ENCODE results near the gene DTNBP1. TPM values are rescaled to one million over a fixed set of nuclear protein-coding genes. Genes with fewer than 3 reads are reported as not detected.

The DTNBP1 gene
- total and polyA plus RNA-seq, 2 of the 13 experiments (the other 11 are each of a cell fraction or from before 2014, with no cell fraction given) = 6.6 to 19.1 TPM

DNA sequence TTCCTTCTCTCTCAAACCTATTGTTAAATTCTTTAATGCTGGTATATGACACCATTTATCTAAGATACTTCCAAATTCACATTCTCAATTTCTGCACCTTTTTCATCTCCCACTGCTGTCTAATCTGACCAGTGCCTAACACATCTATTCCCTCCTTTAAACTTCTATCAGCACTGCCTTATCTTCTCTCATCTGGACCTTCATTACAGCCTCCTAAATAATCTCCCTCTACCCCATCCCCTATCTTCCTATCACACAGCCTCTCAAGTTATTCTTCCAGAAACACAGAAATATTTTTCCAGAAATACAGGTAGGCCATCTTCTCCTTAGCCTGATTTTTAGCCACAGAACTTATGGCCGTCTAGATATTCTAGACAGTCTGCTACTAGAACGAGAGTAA is 5.5 kb downstream of the DTNBP1 start:
- 0 out of 5 replicates have a peak, but pooled peaks cover 0 to 5% of the 10 kb centered on the region in 2 experiments for H3K36me3 ChIP-seq (replicated peaks in 1 of 2; ENCODE audit: control insufficient read depth in 1 of 2, insufficient read depth in 2 of 2, low read length in 2 of 2)
- BruUV-seq (replicated peaks) = no TSS peak
- H3K4me2 ChIP-seq (ENCODE audit: low read depth, low read length) = no peak overlapping the region
- FAIRE-seq (no peak), ATAC-seq (no peak), DNase-seq (ENCODE audit: low spot score) (no peak)
- ChIA-PET CTCF (ENCODE audit: low intra/inter-chr PET ratio, low total read pairs) (no interaction called here), POLR2A (no interaction called here)
- H4K20me1 ChIP-seq (ENCODE audit: insufficient read depth, low read length) = no peaks in the 10 kb centered on the region
- no peaks in the 10 kb centered on the region for H3K9me3 ChIP-seq (ENCODE audit: low read length)
- H3K4me1 ChIP-seq (ENCODE audit: insufficient read depth, low read length) = peaks cover 9% of the 10 kb centered on the region
- H3K27me3 ChIP-seq (ENCODE audit: control insufficient read depth in 1 of 2, insufficient read depth in 2 of 2, low read length in 2 of 2) = no peaks in the 10 kb centered on the region
- in situ Hi-C loops (cut with HindIII; ENCODE audit: extremely low pct_ligation_motif_present, low pct_unique_long_range_greater_than_20kb) (no loop called here), intact Hi-C loops (cut with micrococcal nuclease; ENCODE audit: unreplicated experiment) (no loop called here)
- H2AFZ ChIP-seq (ENCODE audit: low read length) = no peak overlapping the region
- H3K4me3 ChIP-seq (replicated peaks in 1 of 3; ENCODE audit: insufficient read depth in 1 of 3, low read depth in 2 of 3, low read length in 3 of 3) = no peak overlapping the region
- H3K79me2 ChIP-seq (ENCODE audit: insufficient read depth, low read length) = no peaks in the 10 kb centered on the region
- no peak overlapping the region for H3K9ac ChIP-seq (ENCODE audit: insufficient read depth, low read depth, low read length)
- 94% methylated on average over 2 of the region's 2 CpGs for WGBS (ENCODE audit: low lambda C conversion rate)
- H3K27ac ChIP-seq (ENCODE audit: extremely low read length, insufficient read depth, low read length) = no peak overlapping the region
- TF ChIP-seq GLI4 (CRISPR knock-in tag; IDR thresholded peaks at IDR 0.05; ENCODE audit: borderline replicate concordance) (no peak), SATB2 (CRISPR knock-in tag; IDR thresholded peaks at IDR 0.05) (no peak), FOXO1 (CRISPR knock-in tag; IDR thresholded peaks at IDR 0.05) (no peak), ZNF703 (CRISPR knock-in tag; IDR thresholded peaks at IDR 0.05; ENCODE audit: borderline replicate concordance) (no peak), IRX3 (CRISPR knock-in tag; IDR thresholded peaks at IDR 0.05; ENCODE audit: borderline replicate concordance, low read depth) (no peak), ZFYVE20 (CRISPR knock-in tag; IDR thresholded peaks at IDR 0.05; ENCODE audit: borderline replicate concordance, low read depth) (no peak), ZNF776 (CRISPR knock-in tag; IDR thresholded peaks at IDR 0.05) (no peak), MAFG (CRISPR knock-in tag; IDR thresholded peaks at IDR 0.05) (no peak), TBX2 (CRISPR knock-in tag; IDR thresholded peaks at IDR 0.05; ENCODE audit: borderline replicate concordance) (no peak), ZNF556 (CRISPR knock-in tag; IDR thresholded peaks at IDR 0.05; ENCODE audit: borderline replicate concordance) (no peak), U2AF1 (optimal IDR thresholded peaks at IDR 0.05; ENCODE audit: low read depth, low read length) (no peak), ZNF101 (CRISPR knock-in tag; IDR thresholded peaks at IDR 0.05; ENCODE audit: borderline replicate concordance, low read depth) (no peak), CBFB (CRISPR knock-in tag; IDR thresholded peaks at IDR 0.05) (no peak), ZNF234 (CRISPR knock-in tag; conservative IDR thresholded peaks at IDR 0.05) (no peak)
- TF ChIP-seq, protein P1, sequence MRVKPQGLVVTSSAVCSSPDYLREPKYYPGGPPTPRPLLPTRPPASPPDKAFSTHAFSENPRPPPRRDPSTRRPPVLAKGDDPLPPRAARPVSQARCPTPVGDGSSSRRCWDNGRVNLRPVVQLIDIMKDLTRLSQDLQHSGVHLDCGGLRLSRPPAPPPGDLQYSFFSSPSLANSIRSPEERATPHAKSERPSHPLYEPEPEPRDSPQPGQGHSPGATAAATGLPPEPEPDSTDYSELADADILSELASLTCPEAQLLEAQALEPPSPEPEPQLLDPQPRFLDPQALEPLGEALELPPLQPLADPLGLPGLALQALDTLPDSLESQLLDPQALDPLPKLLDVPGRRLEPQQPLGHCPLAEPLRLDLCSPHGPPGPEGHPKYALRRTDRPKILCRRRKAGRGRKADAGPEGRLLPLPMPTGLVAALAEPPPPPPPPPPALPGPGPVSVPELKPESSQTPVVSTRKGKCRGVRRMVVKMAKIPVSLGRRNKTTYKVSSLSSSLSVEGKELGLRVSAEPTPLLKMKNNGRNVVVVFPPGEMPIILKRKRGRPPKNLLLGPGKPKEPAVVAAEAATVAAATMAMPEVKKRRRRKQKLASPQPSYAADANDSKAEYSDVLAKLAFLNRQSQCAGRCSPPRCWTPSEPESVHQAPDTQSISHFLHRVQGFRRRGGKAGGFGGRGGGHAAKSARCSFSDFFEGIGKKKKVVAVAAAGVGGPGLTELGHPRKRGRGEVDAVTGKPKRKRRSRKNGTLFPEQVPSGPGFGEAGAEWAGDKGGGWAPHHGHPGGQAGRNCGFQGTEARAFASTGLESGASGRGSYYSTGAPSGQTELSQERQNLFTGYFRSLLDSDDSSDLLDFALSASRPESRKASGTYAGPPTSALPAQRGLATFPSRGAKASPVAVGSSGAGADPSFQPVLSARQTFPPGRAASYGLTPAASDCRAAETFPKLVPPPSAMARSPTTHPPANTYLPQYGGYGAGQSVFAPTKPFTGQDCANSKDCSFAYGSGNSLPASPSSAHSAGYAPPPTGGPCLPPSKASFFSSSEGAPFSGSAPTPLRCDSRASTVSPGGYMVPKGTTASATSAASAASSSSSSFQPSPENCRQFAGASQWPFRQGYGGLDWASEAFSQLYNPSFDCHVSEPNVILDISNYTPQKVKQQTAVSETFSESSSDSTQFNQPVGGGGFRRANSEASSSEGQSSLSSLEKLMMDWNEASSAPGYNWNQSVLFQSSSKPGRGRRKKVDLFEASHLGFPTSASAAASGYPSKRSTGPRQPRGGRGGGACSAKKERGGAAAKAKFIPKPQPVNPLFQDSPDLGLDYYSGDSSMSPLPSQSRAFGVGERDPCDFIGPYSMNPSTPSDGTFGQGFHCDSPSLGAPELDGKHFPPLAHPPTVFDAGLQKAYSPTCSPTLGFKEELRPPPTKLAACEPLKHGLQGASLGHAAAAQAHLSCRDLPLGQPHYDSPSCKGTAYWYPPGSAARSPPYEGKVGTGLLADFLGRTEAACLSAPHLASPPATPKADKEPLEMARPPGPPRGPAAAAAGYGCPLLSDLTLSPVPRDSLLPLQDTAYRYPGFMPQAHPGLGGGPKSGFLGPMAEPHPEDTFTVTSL (CRISPR knock-in tag; IDR thresholded peaks at IDR 0.05; ENCODE audit: borderline replicate concordance) = no peak
- TF ChIP-seq, protein P2, sequence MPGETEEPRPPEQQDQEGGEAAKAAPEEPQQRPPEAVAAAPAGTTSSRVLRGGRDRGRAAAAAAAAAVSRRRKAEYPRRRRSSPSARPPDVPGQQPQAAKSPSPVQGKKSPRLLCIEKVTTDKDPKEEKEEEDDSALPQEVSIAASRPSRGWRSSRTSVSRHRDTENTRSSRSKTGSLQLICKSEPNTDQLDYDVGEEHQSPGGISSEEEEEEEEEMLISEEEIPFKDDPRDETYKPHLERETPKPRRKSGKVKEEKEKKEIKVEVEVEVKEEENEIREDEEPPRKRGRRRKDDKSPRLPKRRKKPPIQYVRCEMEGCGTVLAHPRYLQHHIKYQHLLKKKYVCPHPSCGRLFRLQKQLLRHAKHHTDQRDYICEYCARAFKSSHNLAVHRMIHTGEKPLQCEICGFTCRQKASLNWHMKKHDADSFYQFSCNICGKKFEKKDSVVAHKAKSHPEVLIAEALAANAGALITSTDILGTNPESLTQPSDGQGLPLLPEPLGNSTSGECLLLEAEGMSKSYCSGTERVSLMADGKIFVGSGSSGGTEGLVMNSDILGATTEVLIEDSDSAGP (CRISPR knock-in tag; IDR thresholded peaks at IDR 0.05; ENCODE audit: borderline replicate concordance) = no peak

Data from HepG2 (cell line).